LoVo (cell line): ENCODE data around the gene WDR43.
A peak's percentile ranks its signal among the peaks of the same experiment; 100 is the strongest.

Experiments used
- DNase-seq: peaks from one replicate; pipeline ENCODE4 v3.0.0-alpha.2; 2016; ENCODE audit warnings: low spot score

Gene WDR43

DNA sequence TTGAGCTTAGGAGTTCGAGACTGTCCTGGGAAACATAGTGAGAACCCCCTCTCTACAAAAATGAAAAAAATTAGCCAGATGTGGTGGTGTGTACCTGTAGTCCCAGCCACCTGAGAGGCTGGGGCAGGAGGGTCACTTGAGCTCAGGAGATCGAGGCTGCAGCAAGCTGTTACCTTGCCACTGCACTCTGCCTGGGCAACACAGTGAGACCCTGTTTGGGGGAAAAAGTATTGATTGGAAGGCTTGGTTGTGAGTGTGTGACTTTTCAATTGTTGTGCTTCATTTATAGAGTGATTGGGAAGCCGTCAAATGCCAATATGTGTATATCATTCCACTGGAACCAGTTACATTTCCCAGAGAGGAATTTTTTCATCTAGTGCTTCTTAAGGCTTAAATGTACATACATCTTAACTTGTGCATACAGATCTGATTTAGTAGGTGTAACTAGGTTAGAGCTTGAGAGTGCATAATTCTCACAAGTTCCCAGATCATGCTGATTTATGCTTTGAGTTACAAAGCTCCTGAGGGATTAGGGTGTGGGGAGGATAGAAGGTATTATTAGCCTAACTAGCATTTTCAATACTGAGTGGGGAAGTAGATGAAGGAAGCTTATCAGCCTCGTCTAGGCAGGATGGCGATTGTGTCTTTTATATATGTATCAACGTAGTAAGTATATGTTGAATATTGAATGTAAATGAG is 15.3 kb downstream of the WDR43 start:
- no peak for DNase-seq

DNA sequence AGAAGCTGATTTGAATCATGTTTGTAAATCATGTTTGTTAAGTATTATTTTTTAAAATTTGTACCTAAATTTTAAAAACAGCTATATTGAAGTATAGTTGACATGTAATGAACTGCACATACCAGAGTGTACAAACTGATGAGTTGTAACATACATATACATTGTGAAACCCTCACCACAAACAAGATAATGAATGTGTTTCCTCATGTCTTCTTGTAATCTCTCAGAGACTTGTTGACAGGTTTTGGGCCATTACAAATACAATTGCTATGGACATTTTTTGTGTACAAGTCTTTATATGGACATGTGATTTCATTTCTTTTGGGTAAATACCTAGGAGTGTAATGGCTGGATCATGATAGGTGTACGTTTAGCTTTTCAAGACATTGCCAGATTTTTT is 21.5 kb downstream of the WDR43 start:
- DNase-seq, result no peak

DNA sequence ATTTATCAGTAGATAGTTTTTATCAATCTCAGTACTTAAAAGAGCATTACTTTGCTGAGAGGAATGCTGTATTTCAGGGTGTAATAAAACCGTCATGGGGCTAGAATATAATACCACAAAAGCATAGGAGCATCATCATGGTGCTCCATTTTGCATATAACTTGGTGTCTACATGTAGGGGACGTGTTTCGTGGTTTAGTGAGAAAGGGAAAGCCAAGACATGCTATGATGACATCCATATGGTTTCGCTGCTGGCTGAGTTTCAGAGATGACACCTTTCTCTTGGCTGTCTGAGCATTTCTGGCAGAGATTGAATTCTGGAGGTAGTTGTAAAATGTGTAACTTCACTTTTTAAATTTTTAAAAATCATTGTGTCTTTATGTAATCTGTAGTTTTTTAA is 32.4 kb downstream of the WDR43 start:
- DNase-seq, result no peak

DNA sequence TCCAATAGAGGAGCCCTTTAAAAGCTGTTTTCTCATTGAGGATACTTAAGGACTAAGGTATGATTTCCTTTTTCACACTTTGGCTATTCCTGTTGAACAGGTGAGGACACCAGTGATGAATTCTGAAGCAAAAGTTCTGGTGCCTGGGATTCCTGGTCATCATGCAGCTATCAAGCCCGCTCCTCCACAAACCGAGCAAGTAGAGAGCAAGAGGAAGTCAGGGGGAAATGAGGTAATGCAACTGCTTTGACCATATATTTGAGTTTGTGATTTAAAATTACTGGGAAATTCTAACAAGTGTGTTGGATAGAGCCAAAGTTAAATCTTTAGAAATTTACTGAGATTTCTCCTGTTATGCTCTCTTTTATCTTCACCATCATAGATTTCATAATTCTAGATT is 33.0 kb downstream of the WDR43 start:
- DNase-seq, result no peak

DNA sequence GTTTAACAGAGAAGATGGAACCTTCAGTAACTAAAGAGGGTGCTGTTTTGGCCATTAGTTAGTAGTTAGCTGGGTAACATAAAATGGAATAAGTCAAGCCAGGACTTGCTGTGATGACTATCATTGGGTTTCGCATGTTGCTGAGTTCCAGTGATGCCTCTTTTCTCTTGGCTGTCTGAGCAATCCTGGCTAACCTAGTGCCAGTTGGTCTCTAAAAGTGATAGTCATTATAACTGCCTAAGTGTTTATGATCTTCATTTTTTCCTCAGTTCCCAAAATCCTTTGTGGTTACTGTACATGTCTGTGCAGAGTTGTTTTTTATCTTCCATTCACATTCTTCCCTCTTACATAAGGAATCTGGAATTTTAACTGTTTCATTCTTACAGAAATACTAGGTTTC is 33.4 kb downstream of the WDR43 start:
- DNase-seq, result no peak

DNA sequence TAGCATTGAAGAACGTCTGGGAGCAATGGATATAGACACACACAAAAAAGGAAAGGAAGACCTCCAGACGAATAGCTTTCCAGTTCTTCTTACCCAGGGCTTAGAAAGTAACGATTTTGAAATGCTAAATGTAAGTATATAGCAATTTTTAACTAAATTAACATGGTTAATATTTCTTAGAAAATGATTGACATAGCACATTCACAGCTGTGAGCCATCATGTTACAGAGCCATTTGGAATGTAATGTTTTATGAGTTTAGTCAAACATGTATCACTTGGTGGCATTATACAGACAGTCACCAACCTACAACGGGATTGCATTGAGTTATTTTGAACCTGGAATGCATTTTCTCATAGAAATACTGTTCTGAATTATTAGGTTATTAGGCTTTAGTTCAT is 35.1 kb downstream of the WDR43 start:
- no peak for DNase-seq

DNA sequence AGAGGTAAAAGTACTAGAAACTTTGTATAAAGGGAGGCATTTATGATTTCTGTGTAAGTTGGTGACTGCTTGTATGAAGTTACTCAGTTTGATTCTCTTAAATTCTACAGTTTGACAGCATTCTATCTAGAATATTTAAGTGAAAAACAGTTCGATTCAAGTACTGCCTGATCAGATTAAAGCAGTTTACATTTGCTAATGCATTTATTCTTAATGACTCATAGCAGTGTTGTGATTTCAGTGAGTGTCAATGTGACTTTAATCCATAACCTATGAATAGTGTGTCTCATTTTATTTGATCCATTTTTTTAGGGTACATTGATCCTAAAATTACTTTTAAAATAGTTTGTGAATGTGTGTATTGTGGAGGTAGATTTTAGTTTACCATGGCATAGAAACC is 35.7 kb downstream of the WDR43 start:
- DNase-seq, result no peak

DNA sequence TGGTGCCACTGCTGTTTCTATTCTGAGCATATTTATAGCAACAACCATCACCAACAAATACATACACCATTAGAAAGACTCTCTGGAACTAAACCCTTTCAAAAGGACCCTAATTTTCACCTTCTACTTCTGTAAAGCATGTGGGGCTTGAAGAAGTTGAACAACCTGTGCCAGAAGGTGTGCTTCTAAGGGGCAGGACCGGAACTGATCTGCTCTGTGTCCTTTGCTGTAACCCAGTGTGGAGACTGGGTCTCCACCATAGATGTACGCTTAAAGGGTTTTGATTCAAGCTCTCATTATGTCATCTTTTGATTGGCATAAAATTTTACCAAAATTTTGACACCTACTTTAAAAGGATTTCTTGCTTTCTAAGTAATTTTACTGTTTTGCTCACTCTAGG is 40.3 kb downstream of the WDR43 start:
- DNase-seq, result no peak

DNA sequence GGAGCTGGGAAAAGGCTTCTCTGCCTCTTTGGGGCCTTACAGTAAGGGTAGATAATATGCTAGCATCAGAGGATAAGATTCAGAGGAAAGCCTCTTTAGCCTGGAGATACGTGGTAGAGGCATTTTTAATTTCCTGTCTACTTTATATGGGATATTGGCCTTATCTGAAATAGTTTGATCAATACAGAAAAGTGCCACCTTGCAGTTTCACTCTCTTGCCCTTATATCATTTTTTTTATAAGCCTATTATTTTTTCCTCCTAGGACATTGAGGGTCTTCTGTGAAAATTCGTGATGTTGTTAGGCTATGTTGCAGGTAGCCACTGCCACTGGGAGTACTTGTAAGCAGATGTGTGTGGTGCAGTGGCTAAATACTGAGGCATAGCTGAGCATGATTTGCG is 46.5 kb downstream of the WDR43 start:
- DNase-seq, result no peak

DNA sequence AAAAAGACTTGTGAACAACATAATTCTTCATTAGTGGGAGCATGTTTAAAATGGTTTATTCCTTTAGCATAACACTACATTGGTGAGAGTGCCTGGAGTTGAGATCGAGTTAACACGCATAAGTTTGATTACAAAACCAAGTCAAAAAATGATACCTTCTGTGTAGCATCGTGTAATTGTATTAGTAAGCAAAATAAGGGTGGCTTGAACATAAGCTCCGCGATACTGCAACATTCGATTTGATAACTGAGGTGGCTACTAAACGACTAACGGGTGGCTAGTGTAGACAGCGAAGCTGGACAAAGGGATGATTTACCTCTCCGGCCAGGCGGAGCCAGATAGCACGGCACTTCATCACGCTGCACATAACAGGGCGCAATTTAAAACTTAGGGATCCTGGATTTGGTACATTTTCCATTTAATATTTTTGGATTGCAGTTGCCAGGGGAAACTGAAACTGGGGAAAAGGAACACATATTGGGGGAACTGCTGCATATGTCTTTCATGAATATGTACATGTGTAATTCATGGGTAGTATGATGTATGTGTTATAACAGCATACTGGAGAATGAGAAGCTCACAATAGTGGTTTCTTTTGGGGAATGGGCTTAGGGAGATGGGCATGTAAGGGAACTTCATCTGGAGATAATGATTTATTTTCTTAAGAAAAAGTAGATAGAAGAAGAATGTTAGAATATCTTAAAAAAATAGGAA is 50.2 kb downstream of the WDR43 start:
- no peak for DNase-seq

DNA sequence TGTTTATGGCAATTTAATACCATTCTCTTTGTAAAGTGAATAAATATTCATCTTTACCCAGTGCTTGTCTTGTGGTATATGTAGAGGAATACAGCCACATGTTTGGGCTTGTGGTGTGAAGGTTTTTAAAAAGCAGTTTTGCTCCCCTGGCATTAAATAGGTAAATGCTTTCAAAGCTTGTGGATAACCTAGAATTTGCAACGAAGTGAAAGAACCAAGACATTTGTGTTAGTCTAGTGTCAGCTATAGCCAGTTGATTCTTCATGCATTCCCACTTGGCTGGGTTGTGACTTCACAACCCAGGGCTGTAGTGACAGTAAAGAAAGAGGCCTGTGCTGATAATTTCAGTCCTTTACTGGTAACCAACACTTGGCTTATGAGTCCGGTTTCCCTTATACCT is 53.7 kb downstream of the WDR43 start:
- DNase-seq, result no peak

DNA sequence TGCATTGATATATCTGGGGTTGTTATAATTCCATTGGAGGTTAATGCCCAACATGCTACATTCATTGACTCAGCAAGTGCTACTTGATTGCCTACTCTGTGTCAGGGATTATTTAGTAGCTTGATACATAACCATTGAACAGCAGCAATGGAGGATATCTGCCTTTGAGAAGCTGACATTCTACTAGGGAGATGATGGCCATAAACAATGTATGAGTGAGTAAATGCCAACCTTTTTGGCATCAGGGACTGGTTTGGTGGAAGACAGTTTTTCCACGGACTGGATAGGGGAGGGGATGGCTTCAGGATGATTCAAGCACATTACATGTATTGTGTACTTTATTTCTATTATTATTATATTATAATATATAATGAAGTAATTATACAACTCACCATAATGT is 54.7 kb downstream of the WDR43 start:
- DNase-seq, result no peak

DNA sequence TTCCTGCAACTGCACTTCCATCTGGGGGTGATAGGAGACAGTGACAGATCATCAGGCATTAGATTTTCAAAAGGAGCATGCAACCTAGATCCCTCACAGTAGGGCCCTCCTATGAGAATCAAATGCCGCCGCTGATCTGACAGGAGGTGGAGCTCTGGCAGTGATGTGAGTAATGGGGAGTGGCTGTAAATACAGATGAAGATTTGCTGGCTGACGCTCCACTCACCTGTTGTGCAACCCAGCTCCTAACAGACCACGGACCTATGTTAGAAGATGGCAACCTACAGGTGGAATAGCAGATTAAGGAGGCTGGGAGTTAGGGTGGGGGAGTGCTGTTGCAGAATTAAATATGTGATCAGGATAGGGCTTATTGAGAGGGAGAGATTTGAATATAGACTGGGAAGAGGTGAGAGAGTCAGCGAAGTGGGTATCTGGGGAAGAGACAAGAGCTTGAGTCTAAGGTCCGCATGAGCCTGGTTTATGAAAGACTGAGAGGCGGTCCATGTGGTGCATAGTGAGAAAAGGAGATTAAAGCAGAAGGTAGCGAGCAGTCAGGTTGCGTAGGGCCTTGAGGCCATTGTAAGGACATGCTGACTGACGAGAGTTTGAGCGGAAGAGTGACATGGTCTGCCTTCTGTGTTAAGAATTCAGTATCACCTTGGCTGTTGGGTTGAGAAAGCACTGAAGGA is 55.3 kb downstream of the WDR43 start:
- no peak for DNase-seq

DNA sequence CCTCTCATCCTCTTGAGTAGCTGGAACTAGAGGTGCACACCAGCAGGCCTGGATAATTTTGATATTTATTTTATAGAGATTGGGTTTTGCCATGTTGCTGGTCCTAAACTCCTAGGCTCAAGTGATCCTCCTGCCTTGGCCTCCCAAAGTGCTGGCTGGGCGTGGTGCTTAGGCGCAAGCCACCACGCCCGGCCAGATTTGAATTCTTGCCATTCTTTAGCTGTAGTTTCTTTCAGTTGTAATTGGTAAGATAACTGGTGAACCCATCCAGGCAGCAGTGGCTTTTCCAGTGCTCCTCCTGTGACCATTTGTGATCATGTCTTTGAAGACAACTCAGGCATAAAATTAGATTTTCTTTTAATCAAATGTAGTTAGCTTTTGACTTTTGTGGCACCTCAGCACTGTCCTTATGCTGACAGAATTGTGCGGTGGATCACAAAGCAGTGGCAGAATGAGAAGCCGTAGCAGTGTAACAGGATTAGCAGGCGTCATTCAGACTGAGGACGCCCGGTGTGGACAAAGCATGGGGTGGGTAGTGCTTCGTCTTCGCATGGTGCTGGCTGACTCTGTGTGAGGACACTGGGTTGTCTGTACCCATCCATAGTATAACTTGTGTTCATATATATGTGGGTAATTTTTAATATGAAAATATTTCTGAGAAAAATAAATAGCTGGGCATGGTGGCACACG is 56.6 kb downstream of the WDR43 start:
- DNase-seq, result peak; percentile 38

DNA sequence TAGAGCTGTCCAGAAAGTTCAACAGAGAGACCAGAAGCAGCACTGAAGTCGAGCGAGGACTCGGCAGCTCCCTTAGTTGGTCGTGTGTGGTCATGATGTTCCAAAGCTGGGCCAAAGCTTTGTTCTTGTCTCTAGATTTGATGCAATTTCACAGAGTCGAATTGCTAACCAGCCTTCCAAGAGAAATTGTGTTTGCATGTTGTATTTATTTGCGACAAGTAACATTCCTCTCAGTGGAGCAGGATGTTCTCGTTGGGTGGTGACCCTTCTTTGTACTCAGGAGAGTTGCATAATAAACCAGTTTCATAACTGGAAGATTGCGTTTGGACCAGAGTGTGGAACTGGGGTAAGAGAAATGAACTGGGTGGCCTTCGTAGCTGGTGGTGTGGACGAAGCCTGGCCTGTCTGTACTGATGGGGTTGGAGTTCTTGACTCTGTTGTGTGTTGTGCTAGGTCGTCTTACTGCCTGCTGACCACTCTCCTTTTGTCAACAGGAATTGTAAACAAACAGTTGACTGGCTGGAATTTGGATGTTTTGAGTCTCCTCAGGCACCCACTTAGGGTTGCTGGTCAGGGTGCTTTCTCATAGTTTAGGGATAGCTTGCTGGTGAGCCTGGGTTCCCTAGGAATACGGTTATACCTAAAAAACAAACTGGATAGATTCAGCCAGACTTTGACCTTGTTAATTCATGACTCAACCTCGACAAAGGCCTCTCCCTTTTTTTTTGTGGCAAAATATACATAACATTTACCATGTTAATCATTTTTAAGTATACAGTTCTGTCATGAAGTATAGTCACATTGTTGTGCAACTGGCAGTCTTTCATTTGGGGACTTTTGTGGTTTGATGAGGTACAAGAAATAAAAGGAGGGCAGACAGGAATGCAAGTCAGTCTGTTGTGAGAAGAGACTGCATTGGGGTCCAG is 57.7 kb downstream of the WDR43 start:
- peak; percentile 68 for DNase-seq

DNA sequence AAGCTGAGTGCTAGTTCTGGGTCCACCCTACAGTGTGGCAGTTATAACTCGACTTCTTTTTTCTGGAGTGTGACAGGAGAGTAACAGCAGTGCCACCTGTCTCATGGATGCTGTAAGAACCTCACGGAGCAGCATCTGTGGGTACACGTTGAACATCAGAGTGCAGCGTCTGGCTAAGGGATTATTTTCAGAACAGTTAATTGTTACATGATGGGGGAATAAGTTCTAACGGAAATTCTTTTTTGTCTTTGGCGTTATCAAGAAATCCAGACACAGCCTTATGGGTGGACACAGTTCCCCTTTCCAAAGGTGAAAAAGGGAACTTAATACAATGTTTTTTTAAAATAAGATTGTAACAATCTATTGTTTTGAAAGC is 58.4 kb downstream of the WDR43 start:
- DNase-seq, result no peak

DNA sequence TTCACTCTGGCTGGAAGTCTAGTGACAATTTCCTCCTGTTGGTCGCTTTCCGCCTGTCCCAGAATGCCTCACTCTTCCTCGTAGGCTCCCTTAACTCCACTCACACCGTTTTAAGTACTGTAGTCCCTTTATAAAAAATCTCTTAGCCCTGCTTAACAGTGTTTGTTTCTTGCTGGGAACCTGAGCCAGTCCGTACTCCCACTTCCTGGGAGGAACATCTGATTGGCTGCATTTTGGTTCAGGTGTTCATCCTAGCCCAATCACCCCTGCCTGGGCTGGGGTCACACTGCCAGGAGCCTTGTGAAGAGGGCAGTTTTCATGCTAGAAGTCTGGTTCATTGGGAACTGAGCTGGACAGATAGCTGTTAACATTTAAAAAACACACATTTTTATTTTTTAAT is 61.0 kb downstream of the WDR43 start:
- no peak for DNase-seq

DNA sequence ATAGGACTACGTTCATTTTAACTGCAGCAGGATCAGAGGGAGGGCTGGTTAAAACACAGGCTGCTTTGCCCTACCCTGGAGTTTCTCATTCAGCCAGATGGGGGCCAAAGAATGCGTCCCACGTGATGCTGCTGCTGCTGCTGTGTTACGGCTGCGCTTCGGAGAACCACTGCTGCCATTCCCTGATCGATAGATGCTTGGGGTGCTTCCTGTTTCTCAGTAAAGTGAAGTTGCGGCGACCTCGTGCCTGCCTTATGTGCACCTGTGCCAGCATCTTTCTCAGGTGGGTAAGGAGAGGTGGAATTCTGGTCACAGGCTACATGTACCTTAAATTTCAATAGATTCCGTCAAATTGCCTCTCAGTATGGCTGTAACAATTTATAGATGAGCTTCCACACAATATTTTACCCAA is 62.0 kb downstream of the WDR43 start:
- DNase-seq, result no peak

DNA sequence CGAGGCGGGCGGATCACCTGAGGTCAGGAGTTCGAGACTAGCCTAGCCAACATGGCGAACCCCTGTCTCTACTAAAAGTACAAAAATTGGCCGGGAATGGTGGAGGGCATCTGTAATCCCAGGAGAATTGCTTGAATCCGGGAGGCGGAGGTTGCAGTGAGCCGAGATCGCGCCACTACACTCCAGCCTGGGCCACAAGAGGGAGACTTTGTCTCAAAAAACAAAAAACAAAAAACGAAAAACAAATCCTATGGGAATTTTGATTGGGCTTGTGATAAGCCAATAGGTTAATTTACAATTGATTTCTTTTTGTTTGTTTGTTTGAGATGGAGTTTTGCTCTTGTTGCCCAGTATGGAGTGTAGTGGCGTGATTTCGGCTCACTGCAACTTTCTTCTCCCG is 62.4 kb downstream of the WDR43 start:
- DNase-seq, result no peak

DNA sequence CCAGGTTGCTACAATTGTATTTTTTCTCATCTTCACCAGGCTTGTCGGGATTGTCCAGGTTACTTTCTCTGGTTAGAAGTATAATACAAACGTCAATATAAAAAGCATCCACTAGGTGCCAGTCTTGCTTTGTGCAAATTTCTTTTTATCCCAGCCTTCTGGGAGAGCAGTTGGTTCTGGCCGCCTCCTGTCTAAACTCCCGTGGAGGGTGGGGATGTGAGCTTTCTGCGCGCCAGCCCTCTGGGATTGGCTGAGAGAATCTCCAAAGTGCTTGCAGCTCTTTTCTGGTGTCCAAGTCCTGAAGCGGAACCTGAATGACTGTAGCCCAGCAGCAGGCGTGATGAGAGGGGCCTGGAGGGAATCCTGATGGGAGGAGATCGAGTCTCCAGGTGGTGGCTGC is 64.2 kb downstream of the WDR43 start:
- peak; percentile 66 for DNase-seq

DNA sequence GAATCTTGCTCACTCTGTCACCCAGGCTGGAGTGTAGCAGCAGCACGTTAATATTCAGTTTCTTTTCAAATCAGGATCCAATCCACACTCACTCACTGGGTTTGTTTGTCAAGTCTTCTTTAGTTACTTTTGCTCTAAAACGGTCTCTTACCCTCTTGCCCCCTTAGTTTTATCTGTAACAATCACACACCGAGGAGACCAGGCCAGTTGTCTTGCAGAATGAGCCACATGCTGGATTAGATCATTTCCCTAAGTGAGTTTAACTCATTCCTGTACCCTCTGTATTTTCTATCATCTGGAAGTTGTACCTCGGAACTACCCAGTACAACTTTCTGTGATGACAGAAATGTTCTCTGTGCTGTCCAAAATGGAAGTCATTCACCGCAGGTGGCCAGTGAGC is 65.9 kb downstream of the WDR43 start:
- no peak for DNase-seq

DNA sequence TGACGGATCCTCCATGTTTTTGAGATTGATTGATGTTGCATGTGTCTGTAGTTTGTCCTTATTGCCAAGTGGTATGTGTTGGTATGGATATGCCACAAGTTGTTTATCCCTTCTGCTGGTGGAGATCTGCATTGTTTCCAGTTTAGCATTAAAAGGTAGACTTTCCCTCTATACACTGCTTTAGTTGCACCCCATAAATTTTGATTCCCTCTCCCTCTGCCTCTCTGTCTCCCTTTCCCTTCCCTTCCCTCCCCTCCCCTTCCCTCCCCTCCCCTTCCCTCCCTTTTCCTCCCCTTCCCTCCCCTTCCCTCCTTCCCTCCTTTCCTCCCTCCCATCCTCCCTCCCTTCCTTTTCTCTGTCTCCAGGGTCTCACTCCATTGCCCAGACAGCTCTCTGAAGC is 68.0 kb downstream of the WDR43 start:
- no peak for DNase-seq
